HG03045 (cell line): ENCODE measurements around the gene AKTIP.
A peak's percentile ranks its signal among the peaks of the same experiment; 100 is the strongest.

Source experiments
- ATAC-seq: cut with Tn5 transposase; IDR thresholded peaks from one replicate; pipeline ENCODE4 v1.9.1; 2021; ENCODE audit warnings: mild to moderate bottlenecking, moderate library complexity; ENCODE audit not compliant: unreplicated experiment

AKTIP gene

DNA sequence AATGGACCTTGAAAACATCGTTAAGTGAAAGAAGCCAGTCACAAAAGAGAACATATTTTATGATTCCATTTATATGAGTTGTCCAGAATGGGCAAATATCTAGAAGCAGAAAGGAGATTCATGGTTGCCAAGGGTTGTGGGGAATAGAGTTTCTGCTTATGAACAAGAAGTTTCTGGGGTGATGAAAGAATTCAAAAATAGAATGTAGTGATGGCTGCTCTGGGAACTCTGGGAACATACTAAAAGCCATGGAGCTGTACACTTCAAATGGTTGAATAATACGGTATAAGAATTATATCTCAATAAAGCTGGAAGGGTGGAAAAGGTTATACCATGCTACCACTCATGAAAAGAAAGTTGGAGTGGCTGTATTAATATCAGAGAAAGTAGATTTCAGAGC is 18.5 kb downstream of the AKTIP start:
- ATAC-seq, result no peak

- no peak for ATAC-seq
Observed at GRCh38 chr16:53482123-53482522, 20.9 kb downstream of the AKTIP start.

DNA sequence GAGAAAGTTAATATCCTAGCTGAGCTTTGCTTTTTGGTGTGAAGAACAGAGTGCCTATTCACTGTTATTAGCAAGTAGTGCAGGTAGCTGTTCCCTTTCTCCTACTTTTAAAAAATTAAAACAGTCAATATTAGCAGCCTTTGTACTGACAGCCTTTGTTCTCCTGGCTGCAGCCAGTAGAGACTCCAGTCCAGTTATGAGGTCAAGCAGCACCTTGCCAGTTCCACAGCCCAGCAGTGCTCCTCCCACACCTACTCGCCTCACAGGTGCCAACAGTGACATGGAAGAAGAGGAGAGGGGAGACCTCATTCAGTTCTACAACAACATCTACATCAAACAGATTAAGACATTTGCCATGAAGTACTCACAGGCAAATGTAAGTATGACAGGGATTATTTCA is 22.6 kb downstream of the AKTIP start:
- ATAC-seq, result no peak

DNA sequence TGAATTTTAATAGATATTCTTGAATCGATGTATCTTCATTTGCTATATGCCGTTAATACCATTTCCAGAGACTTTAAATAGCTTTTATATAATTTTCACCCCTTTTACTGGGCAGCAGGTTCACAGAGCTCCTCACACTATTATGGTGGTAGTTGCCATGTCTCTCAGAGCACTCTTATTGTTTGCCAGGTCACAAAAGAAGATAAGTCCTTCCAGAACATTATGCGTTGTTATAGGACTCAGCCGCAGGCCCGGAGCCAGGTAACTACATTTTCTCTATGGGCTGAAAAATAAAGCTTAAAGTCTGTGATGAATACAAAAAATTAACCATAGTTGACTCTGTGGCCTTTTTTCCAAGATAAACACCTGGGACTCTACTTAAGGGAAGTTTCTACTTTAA is 24.0 kb downstream of the AKTIP start:
- no peak for ATAC-seq

DNA sequence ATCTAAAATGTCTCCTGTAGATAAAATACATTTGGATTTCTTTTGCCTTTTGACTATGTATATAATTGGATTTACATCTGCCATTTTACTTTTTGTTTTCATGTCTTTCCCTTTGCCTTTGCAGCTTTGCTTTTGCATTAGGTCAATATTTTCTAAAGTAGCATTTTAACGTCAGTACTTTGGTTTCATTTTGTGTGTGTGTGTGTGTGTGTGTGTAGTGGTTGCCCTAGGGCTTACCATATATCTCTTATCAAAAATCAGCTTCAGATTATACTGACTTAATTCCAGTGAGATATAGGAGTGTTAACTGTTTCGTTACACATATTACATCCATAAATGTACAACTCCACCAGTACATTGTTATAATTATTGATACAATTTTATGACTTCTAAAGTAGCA is 26.1 kb downstream of the AKTIP start:
- no peak for ATAC-seq

GRCh38 chr16:53465606-53466280 is 37.3 kb downstream of the AKTIP start:
- no peak for ATAC-seq

DNA sequence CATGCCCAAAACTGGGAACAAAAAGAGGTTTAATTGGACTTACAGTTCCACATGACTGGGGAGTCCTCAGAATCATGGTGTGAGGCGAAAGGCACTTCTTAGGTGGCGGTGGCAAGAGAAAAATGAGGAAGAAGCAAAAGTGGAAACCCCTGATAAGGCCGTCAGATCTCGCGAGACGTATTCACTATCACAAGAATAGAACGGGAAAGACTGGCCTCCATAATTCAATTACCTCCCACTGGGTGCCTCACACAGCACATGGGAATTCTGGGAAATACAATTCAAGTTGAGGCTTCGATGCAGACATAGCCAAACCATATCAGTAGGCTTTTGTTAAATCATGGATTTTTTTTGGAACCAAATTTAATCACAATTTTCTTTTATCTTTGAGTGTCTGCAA is 44.4 kb downstream of the AKTIP start:
- no peak for ATAC-seq

- ATAC-seq, result peak; percentile 100
Observed at GRCh38 chr16:53457670-53458069, 45.3 kb downstream of the AKTIP start.

GRCh38 chr16:53456625-53457024 is 46.4 kb downstream of the AKTIP start:
- ATAC-seq, result no peak

GRCh38 chr16:53453928-53454327 is 49.1 kb downstream of the AKTIP start:
- ATAC-seq, result no peak

DNA sequence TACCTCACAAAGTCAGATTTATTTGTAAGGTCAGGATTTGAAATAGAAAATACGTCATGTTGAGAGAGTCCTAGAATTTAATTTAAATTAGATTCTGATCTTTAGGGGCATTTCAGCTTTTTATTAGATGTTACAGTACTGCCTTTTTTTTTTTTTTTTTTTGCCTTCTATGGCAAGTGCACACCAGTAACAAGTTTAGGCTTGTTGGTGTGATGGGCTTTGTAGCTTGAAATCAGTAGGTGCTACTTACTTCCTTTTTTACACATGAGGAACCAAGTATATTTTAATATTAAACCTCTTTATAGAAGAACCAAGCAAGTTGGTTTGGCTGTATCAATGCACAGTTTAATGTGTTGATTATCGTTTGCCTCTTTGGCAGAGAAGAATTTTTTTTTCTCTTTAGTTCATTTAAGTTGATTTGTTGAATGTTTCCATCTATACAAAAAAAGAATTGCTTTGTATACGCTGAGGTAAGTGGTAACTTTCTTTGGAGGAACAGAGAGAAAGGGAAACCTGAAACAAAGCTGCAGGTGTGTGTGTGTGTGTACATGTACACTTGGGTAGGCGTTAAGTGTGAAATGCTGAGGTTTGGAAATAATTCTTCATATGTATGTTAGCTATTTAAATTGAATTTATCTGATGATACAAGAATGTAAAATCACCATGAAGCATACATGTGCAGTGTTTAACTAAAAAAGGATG is 53.0 kb downstream of the AKTIP start:
- ATAC-seq, result no peak

GRCh38 chr16:53446090-53446489 is 56.9 kb downstream of the AKTIP start:
- no peak for ATAC-seq

- ATAC-seq, result no peak
Observed at GRCh38 chr16:53445534-53445933, 57.5 kb downstream of the AKTIP start.
